GM12878 (cell line): ENCODE results near the gene SF3B6. TPM values are rescaled to one million over a fixed set of nuclear protein-coding genes. Genes with fewer than 3 reads are reported as not detected.

Experiments
- ATF7 ChIP-seq: fragments of 450-650 bp; IDR thresholded peaks from 2 replicates; pipeline ENCODE4 v1.6.1; 2016; ENCODE audit warnings: low read depth, mild to moderate bottlenecking
- CHD1 ChIP-seq: IDR thresholded peaks from 2 replicates; pipeline ENCODE4 v1.6.1; 2012; ENCODE audit warnings: low read depth, low read length, improper control_type of control experiment
- CREB1 ChIP-seq: IDR thresholded peaks from 2 replicates; pipeline ENCODE4 v1.6.1; 2012; ENCODE audit warnings: low read depth, mild to moderate bottlenecking, inconsistent platforms
- CREM ChIP-seq: IDR thresholded peaks from 2 replicates; pipeline ENCODE4 v1.6.1; 2014; ENCODE audit warnings: antibody characterized with exemption, low read depth
- EED ChIP-seq: sonication (generic); IDR thresholded peaks from 2 replicates; pipeline ENCODE4 v1.6.1; 2016; ENCODE audit warnings: antibody characterized with exemption, low read depth
- FOS ChIP-seq: IDR thresholded peaks from 3 replicates; pipeline ENCODE4 v1.6.1; 2011; ENCODE audit warnings: borderline replicate concordance; ENCODE audit not compliant: insufficient read length; ENCODE audit errors: extremely low read depth
- HDGF ChIP-seq: fragments of 450-650 bp; IDR thresholded peaks from 2 replicates; pipeline ENCODE4 v1.6.1; 2016; ENCODE audit warnings: antibody characterized with exemption
- JUNB ChIP-seq: IDR thresholded peaks from 2 replicates; pipeline ENCODE4 v1.6.1; 2016; ENCODE audit warnings: antibody characterized with exemption, mild to moderate bottlenecking
- JUND ChIP-seq: IDR thresholded peaks from 2 replicates; pipeline ENCODE4 v1.6.1; 2012; ENCODE audit warnings: low read depth, mild to moderate bottlenecking, low read length, improper control_type of control experiment, moderate library complexity
- MTA3 ChIP-seq: IDR thresholded peaks from 2 replicates; pipeline ENCODE4 v1.6.1; 2012; ENCODE audit warnings: low read length, inconsistent platforms, borderline replicate concordance
- MXI1 ChIP-seq: fragments of 150-350 bp; IDR thresholded peaks from 2 replicates; pipeline ENCODE4 v1.6.1; 2011; ENCODE audit warnings: low read depth, mild to moderate bottlenecking, inconsistent platforms, low read length, improper control_type of control experiment
- NBN ChIP-seq: fragments of 450-650 bp; IDR thresholded peaks from 2 replicates; pipeline ENCODE4 v1.6.1; 2016
- NR2F1 ChIP-seq: fragments of 450-650 bp; conservative IDR thresholded peaks from 2 replicates; pipeline ENCODE4 v1.6.1; 2017; ENCODE audit warnings: mild to moderate bottlenecking
- PML ChIP-seq: IDR thresholded peaks from 2 replicates; pipeline ENCODE4 v1.6.1; 2012; ENCODE audit warnings: low read length, inconsistent platforms
- POLR2AphosphoS2 ChIP-seq: IDR thresholded peaks from 2 replicates; pipeline ENCODE4 v1.6.1; 2011; ENCODE audit warnings: low read depth, mild to moderate bottlenecking, low read length, improper control_type of control experiment, moderate library complexity
- POLR2AphosphoS5 ChIP-seq: IDR thresholded peaks from 2 replicates; pipeline ENCODE4 v1.6.1; 2011; ENCODE audit warnings: mild to moderate bottlenecking, low read length, inconsistent platforms
- SP1 ChIP-seq: IDR thresholded peaks from one replicate; pipeline ENCODE4 v1.6.1; 2011; ENCODE audit warnings: low read depth, low read length
- TBL1XR1 ChIP-seq: IDR thresholded peaks from 2 replicates; pipeline ENCODE4 v1.6.1; 2012; ENCODE audit warnings: low read depth, low read length, improper control_type of control experiment
- TCF7 ChIP-seq: IDR thresholded peaks from 2 replicates; pipeline ENCODE4 v1.6.1; 2014; ENCODE audit warnings: antibody characterized with exemption, borderline replicate concordance
- YY1 ChIP-seq: IDR thresholded peaks from 2 replicates; pipeline ENCODE4 v1.6.1; 2011; ENCODE audit warnings: low read depth, mild to moderate bottlenecking, low read length
- ZNF274 ChIP-seq: IDR thresholded peaks from one replicate; pipeline ENCODE4 v1.8.0; 2011; ENCODE audit not compliant: insufficient read length, insufficient read depth
- polyA plus RNA-seq, 11 experiments: library from polyadenylated mRNA; depleted of rRNA in 4 of 11; unstranded in 6 of 11; stranded (reverse) in 5 of 11; fragments of >200 nt; fragmentation: Nextera tagmentation in 4 of 11; fragmentation: Illumina TruSeq in 1 of 11; extraction: Ambion mirVana in 4 of 11; extraction: Trizol in 1 of 11; gene quantifications; 1 replicate in 1 of 11; 2 replicates in 10 of 11; pipeline versions ENCODE4 v1.2.1 to v1.2.3, GENCODE V29; 2011 to 2016; ENCODE audit warnings: inconsistent platforms in 2 of 11, missing spikeins in 2 of 11, low read depth in 1 of 11
- total RNA-seq, 4 experiments: library from RNA; depleted of rRNA in 3 of 4; stranded (reverse); fragments of >200 nt in 3 of 4; fragmentation: Illumina TruSeq in 1 of 4; extraction: Trizol in 1 of 4; gene quantifications; 2 replicates each; pipeline versions ENCODE4 v1.2.1 to v1.2.3, GENCODE V29; 2013 to 2021
- TF ChIP-seq, protein P1 (sequence below): IDR thresholded peaks from 2 replicates; pipeline ENCODE4 v1.6.1; 2012; ENCODE audit warnings: low read depth, low read length, improper control_type of control experiment
- TF ChIP-seq, protein P2 (sequence below): IDR thresholded peaks from 2 replicates; pipeline ENCODE4 v1.6.1; 2012; ENCODE audit warnings: low read depth, low read length, improper control_type of control experiment
- TF ChIP-seq, protein P3 (sequence below): IDR thresholded peaks from 2 replicates; pipeline ENCODE4 v1.6.1; 2012; ENCODE audit warnings: low read depth, low read length, improper control_type of control experiment
- TF ChIP-seq, protein P4 (sequence below): IDR thresholded peaks from 2 replicates; pipeline ENCODE4 v1.6.1; 2011; ENCODE audit warnings: borderline replicate concordance, low read depth, mild to moderate bottlenecking, moderate library complexity, low read length; ENCODE audit not compliant: insufficient read depth, poor library complexity, severe bottlenecking

The SF3B6 gene
- total and polyA plus RNA-seq, 10 of the 15 experiments (the other 5 are each of a cell fraction or from before 2014, with no cell fraction given), result 118 to 584 (median 270) TPM

DNA sequence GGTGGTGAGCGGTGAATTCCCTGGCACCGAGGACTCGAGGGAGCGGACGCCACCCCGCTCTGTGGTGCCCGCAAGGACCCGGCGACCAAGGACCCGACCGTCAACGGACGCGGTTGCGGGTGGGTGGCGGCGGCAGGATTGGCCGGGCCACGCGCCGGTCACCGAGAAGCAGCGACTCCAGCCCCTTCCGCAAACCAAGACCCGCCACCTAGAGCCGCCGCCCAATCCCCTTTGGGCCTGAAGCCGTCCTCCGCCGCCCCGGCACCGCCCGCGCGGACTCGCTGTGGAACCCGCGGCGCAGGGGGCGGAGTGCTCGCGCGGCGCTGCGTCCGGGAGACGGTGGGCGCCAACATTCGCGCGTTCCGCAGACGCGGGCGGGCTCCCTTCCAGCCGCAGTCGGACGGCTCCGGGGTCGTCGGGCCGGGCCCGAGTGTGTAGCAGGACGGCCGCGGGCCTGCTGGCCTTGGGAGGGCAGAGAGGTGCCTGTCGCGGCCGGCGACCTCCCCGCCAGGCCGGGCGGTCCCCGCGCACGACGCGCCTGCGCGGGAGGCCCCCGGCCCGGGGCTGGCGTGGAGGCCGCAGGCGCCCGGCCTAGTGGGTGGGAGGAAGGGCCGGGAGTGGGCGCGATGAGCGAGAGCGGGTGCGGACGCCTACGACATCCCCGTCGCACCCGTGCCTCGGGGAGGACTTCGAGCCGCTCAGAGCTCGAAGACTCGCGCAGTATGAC is 47.2 kb upstream of the SF3B6 start, which contains the start of the genes FAM228B and PFN4 (continued):
- TF ChIP-seq, protein P1, sequence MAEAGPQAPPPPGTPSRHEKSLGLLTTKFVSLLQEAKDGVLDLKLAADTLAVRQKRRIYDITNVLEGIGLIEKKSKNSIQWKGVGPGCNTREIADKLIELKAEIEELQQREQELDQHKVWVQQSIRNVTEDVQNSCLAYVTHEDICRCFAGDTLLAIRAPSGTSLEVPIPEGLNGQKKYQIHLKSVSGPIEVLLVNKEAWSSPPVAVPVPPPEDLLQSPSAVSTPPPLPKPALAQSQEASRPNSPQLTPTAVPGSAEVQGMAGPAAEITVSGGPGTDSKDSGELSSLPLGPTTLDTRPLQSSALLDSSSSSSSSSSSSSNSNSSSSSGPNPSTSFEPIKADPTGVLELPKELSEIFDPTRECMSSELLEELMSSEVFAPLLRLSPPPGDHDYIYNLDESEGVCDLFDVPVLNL, result no peak
- TF ChIP-seq ZNF274, result no peak
- TF ChIP-seq JUND, result no peak
- TF ChIP-seq SP1, result peak; percentile 78
- no peak for TF ChIP-seq TCF7
- TF ChIP-seq HDGF, result 0 out of 2 replicates have a peak, but pooled peaks have one; percentile 38
- TF ChIP-seq TBL1XR1, result no peak
- TF ChIP-seq NBN, result no peak
- peak; percentile 87; the same call in 1 of the 2 replicates for TF ChIP-seq POLR2AphosphoS2
- peak; percentile 47; the same call in 1 of the 2 replicates for TF ChIP-seq CREM
- no peak for TF ChIP-seq MTA3
- TF ChIP-seq, protein P2, sequence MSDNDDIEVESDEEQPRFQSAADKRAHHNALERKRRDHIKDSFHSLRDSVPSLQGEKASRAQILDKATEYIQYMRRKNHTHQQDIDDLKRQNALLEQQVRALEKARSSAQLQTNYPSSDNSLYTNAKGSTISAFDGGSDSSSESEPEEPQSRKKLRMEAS, result no peak
- TF ChIP-seq YY1, result peak; percentile 36; the same call in 1 of the 2 replicates
- peak; percentile 21 for TF ChIP-seq EED
- TF ChIP-seq CREB1, result 0 out of 2 replicates have a peak, but pooled peaks have one; percentile 33
- TF ChIP-seq POLR2AphosphoS5, result peak; percentile 77
- TF ChIP-seq PML, result peak; percentile 73; the same call in 1 of the 2 replicates
- TF ChIP-seq, protein P3, sequence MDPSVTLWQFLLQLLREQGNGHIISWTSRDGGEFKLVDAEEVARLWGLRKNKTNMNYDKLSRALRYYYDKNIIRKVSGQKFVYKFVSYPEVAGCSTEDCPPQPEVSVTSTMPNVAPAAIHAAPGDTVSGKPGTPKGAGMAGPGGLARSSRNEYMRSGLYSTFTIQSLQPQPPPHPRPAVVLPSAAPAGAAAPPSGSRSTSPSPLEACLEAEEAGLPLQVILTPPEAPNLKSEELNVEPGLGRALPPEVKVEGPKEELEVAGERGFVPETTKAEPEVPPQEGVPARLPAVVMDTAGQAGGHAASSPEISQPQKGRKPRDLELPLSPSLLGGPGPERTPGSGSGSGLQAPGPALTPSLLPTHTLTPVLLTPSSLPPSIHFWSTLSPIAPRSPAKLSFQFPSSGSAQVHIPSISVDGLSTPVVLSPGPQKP, result no peak
- TF ChIP-seq MXI1, result no peak; the same call in 1 of the 2 replicates
- no peak for TF ChIP-seq CHD1
- TF ChIP-seq, protein P4, sequence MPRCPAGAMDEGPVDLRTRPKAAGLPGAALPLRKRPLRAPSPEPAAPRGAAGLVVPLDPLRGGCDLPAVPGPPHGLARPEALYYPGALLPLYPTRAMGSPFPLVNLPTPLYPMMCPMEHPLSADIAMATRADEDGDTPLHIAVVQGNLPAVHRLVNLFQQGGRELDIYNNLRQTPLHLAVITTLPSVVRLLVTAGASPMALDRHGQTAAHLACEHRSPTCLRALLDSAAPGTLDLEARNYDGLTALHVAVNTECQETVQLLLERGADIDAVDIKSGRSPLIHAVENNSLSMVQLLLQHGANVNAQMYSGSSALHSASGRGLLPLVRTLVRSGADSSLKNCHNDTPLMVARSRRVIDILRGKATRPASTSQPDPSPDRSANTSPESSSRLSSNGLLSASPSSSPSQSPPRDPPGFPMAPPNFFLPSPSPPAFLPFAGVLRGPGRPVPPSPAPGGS, result no peak
- TF ChIP-seq NR2F1, result peak; percentile 83
- no peak for TF ChIP-seq FOS
- no peak for TF ChIP-seq JUNB
- peak; percentile 16; the same call in 1 of the 2 replicates for TF ChIP-seq ATF7
